IPS-15b (cell line): ENCODE data around the gene IL22RA2.

Experiments
- H3K27me3 ChIP-seq: one replicate; pipeline ENCODE4 v1.6.1; 2013; ENCODE audit warnings: low read length; ENCODE audit not compliant: control insufficient read depth, insufficient read depth
- H3K36me3 ChIP-seq: one replicate; pipeline ENCODE4 v1.6.1; 2013; ENCODE audit warnings: low read length; ENCODE audit not compliant: control insufficient read depth, insufficient read depth
- H3K4me1 ChIP-seq: one replicate; pipeline ENCODE4 v1.6.1; 2013; ENCODE audit warnings: mild to moderate bottlenecking, low read length; ENCODE audit not compliant: control insufficient read depth, insufficient read depth
- H3K4me3 ChIP-seq: one replicate; pipeline ENCODE4 v1.5.1; 2013; ENCODE audit warnings: low read depth, low read length
- H3K9ac ChIP-seq: one replicate; pipeline ENCODE4 v1.6.1; 2013; ENCODE audit warnings: low read depth, mild to moderate bottlenecking, low read length
- H3K9me3 ChIP-seq: one replicate; pipeline ENCODE4 v1.6.1; 2013; ENCODE audit warnings: mild to moderate bottlenecking, low read length; ENCODE audit not compliant: control insufficient read depth, insufficient read depth

Gene IL22RA2

GRCh38 chr6:137145421-137145820, 28.0 kb downstream of the IL22RA2 start:
- no peak overlapping the region for H3K9ac ChIP-seq
- no peaks in the 10 kb centered on the region for H3K9me3 ChIP-seq
- no peaks in the 10 kb centered on the region for H3K4me1 ChIP-seq
- H3K27me3 ChIP-seq = no peaks in the 10 kb centered on the region
- no peaks in the 10 kb centered on the region for H3K36me3 ChIP-seq
- no peak overlapping the region for H3K4me3 ChIP-seq

- Histone ChIP-seq H3K9me3 (no peaks in the 10 kb centered on the region), H3K27me3 (no peaks in the 10 kb centered on the region), H3K4me1 (no peaks in the 10 kb centered on the region), H3K36me3 (no peaks in the 10 kb centered on the region), H3K4me3 (no peak overlapping the region), H3K9ac (no peak overlapping the region)
These were observed 37.4 kb downstream of the IL22RA2 start for GRCh38 chr6:137136065-137136464.

GRCh38 chr6:137134483-137134882, 39.0 kb downstream of the IL22RA2 start:
- no peak overlapping the region for H3K9ac ChIP-seq
- no peaks in the 10 kb centered on the region for H3K27me3 ChIP-seq
- no peaks in the 10 kb centered on the region for H3K4me1 ChIP-seq
- no peaks in the 10 kb centered on the region for H3K9me3 ChIP-seq
- H3K4me3 ChIP-seq = no peak overlapping the region
- H3K36me3 ChIP-seq = no peaks in the 10 kb centered on the region

DNA sequence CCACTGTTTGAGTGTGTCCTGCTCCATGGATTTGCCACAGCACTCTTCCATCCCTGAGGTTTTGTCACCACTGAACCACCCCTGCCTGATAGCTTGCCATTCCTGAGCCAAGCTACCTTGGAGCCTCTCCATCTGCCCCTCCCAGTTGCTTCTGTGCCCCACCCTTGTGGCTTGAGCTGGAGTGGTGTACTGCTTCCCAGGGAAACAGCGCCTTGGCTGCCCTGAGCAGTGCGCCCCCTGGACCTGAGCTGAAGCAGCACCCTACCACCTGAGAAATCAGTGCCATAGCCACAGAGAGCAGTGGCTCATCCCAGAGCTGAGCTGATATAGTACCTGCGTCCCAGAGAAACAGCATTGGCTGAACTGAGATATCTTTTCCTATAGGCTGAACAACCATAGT, 40.3 kb downstream of the IL22RA2 start:
- Histone ChIP-seq H3K4me1 (no peaks in the 10 kb centered on the region), H3K36me3 (no peaks in the 10 kb centered on the region), H3K27me3 (no peaks in the 10 kb centered on the region), H3K9ac (no peak overlapping the region), H3K9me3 (no peaks in the 10 kb centered on the region), H3K4me3 (no peak overlapping the region)

DNA sequence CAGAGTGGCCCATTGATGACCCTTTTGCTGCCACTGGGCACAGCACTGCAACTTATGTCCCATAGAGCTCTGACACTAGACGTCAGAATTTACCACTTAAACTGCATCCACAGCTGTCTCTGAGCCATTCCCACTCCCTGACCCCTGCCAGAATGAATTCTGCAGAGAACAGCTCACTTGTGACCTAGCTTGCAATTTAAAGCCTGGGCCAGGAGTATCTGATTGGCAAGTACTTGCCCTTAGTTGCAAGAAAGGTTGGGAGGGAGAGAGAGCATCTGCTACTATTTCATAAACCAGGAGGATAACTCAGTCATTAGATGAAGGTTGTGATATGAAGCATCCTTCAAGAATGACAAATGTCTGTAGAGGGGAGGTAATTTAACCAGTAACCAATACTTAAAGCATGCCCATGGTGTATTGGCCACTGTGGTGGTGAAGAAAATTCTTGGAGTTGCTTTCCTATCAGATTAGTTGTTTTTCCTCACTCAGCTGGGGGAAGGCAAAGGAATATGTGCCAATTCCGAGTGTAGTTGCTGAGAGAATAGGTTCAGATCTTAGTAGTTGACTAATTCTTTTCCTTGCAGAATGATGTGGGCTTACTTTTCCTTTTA, 46.5 kb downstream of the IL22RA2 start:
- Histone ChIP-seq H3K27me3 (no peaks in the 10 kb centered on the region), H3K36me3 (no peaks in the 10 kb centered on the region), H3K4me1 (no peaks in the 10 kb centered on the region), H3K4me3 (no peak overlapping the region), H3K9me3 (no peaks in the 10 kb centered on the region), H3K9ac (no peak overlapping the region)

GRCh38 chr6:137123078-137123477, 50.4 kb downstream of the IL22RA2 start:
- H3K36me3 ChIP-seq = no peaks in the 10 kb centered on the region
- no peak overlapping the region for H3K9ac ChIP-seq
- peaks cover 3% of the 10 kb centered on the region for H3K9me3 ChIP-seq
- no peaks in the 10 kb centered on the region for H3K27me3 ChIP-seq
- H3K4me1 ChIP-seq = no peaks in the 10 kb centered on the region
- H3K4me3 ChIP-seq = no peak overlapping the region

DNA sequence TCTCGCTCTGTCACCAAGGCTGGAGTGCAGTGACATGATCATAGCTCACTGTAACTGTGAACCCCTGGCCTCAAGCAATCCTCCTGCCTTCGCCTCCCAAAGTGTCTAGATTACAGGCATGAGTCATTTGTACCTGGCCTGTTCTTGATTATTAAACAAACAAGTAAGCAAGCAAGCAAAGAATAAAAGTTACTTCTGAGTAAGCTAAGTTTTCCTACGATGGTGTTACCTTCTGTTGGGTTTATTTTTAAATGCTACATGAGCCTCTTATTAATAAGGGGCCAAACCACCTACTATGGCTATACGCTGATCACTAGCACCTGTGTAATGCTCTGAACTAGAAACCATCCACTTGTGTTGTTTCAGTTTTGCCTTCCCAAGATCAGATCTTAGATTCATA, 50.8 kb downstream of the IL22RA2 start:
- Histone ChIP-seq H3K36me3 (no peaks in the 10 kb centered on the region), H3K4me1 (no peaks in the 10 kb centered on the region), H3K27me3 (no peaks in the 10 kb centered on the region), H3K4me3 (no peak overlapping the region), H3K9ac (no peak overlapping the region), H3K9me3 (peaks cover 3% of the 10 kb centered on the region)

GRCh38 chr6:137121401-137121997, 51.9 kb downstream of the IL22RA2 start:
- Histone ChIP-seq H3K36me3 (no peaks in the 10 kb centered on the region), H3K4me3 (no peak overlapping the region), H3K27me3 (no peaks in the 10 kb centered on the region), H3K9ac (no peak overlapping the region), H3K4me1 (no peaks in the 10 kb centered on the region), H3K9me3 (peaks cover 3% of the 10 kb centered on the region)

DNA sequence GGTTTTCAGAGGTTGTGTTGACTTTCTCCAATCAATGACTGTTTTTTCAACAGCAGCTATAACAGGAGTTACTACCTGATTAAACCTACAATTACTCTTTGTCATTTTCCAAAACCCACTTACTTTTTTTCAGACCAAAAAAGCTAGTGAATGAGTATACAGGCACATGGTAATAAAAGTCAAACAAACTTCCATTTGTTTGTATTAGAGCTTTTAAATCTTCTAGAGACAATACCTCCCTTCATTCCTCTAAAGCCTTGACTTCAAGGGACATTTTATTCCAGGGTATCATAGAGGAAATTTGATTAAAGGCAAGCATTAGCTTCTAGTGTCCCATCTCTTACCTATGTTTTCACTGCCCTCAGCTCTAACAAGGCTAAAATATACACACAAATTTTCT, 52.7 kb downstream of the IL22RA2 start:
- H3K9ac ChIP-seq = no peak overlapping the region
- no peak overlapping the region for H3K4me3 ChIP-seq
- H3K4me1 ChIP-seq = no peaks in the 10 kb centered on the region
- H3K36me3 ChIP-seq = no peaks in the 10 kb centered on the region
- H3K27me3 ChIP-seq = no peaks in the 10 kb centered on the region
- peaks cover 3% of the 10 kb centered on the region for H3K9me3 ChIP-seq

DNA sequence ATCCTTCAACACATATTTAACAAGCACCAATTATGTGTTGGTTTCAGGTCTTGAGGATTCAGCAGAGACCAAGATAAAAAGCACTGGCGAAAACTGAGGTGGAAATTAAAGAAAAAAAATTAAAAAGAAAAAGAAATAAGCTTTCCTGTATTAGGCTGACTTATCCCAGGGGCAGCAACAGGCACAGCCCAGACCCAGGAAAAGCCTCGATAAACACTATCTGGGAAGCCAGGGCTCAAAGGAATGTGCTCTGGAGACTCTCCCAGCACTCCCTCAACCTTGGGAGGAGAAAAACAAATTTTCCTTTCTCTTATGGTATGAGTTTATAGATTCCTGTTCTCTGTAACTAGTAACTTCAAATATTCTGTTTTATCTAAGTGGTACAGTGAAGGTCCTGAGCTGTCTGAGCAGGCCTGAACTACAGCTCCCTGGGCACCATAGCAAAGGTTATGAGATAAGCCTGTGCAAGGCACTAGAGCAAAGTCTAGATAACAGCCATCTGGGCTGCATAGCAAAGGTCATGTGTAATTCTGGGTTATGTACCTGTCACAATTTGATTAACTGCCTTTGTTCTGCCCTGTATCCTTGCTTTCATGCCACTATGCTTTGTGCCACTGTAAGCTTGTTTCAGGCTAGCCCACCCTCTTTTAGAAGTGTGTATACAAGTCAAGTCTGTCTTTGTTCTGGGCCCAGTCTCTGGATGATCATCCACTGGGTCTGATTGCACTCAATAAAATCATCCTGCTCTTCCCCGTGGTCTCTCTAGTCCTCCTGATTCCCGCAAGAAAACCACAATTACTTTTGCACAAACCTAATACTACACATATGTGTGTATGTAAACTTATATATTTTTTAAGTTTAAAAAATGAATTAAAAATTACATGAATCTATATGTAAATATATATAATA, 54.0 kb downstream of the IL22RA2 start:
- H3K9ac ChIP-seq = no peak overlapping the region
- H3K27me3 ChIP-seq = no peaks in the 10 kb centered on the region
- H3K4me1 ChIP-seq = no peaks in the 10 kb centered on the region
- H3K9me3 ChIP-seq = peaks cover 3% of the 10 kb centered on the region
- H3K4me3 ChIP-seq = no peak overlapping the region
- H3K36me3 ChIP-seq = no peaks in the 10 kb centered on the region

DNA sequence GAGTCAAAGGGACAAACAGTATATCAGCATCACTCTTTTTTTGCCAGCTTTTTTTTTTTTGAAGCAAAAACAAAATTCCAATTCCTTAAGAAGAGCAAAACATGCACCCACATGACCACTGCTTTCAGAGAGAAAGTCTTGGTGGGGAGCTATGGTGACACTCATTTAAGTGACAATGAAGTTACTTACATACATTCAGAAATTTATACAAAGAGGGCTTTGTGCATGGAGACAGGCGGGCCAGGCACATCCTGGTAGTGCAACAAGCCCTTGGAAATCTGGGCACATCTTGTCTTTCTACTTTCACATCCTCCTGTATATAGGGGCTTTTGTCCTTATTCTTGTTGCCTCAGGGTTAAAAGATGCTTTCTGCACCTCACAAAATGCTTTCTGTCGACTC, 55.9 kb downstream of the IL22RA2 start:
- Histone ChIP-seq H3K4me3 (no peak overlapping the region), H3K36me3 (no peaks in the 10 kb centered on the region), H3K27me3 (no peaks in the 10 kb centered on the region), H3K4me1 (no peaks in the 10 kb centered on the region), H3K9ac (no peak overlapping the region), H3K9me3 (peaks cover 3% of the 10 kb centered on the region)

DNA sequence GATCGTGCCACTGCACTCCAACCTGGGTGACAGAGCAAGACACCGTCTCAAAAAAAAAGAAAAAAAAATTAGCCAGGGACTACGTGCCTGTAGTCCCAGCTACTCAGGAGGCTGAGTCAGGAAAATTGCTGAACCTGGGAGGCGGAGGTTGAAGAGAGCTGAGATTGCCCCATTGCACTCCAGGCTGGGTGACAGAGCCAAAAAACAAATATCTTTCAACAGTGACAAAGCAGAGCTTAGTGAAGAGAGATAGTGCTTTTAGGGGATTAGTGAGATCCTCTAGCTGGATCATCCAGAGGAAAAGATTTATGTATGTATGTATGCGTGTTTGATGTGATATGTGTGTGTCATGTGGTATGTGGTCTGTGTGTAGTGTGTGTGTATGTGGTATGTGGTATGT, 56.6 kb downstream of the IL22RA2 start:
- H3K4me1 ChIP-seq = no peaks in the 10 kb centered on the region
- no peaks in the 10 kb centered on the region for H3K27me3 ChIP-seq
- H3K36me3 ChIP-seq = no peaks in the 10 kb centered on the region
- no peak overlapping the region for H3K4me3 ChIP-seq
- H3K9ac ChIP-seq = no peak overlapping the region
- peaks cover 3% of the 10 kb centered on the region for H3K9me3 ChIP-seq
